GM18873 (cell line): Measurements from ENCODE around the gene DGAT2.
A peak's percentile ranks its signal among the peaks of the same experiment; 100 is the strongest.
"Not testable (repeated sequence)": the region's sequence is repeated elsewhere in the genome, so short reads cannot be mapped to it uniquely, and the experiment has no call there.

Experiments
- ATAC-seq: cut with Tn5 transposase; IDR thresholded peaks from one replicate; pipeline ENCODE4 v1.9.1; 2021; ENCODE audit warnings: mild to moderate bottlenecking, moderate library complexity, moderate number of reproducible peaks; ENCODE audit not compliant: unreplicated experiment, low FRiP score

The DGAT2 gene

DNA sequence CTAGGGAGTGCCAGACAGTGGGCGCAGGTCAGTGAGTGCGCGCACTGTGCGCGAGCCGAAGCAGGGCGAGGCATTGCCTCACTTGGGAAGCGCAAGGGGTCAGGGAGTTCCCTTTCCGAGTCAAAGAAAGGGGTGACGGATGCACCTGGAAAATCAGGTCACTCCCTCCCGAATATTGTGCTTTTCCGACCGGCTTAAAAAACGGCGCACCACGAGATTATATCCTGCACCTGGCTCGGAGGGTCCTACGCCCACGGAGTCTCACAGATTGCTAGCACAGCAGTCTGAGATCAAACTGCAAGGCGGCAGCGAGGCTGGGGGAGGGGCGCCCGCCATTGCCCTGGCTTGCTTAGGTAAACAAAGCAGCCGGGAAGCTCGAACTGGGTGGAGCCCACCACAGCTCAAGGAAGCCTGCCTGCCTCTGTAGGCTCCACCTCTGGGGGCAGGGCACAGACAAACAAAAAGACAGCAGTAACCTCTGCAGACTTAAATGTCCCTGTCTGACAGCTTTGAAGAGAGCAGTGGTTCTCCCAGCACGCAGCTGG is 19.8 kb upstream of the DGAT2 start:
- ATAC-seq: not testable (repeated sequence)

GRCh38 chr11:75754933-75755332 is 13.6 kb upstream of the DGAT2 start:
- not testable (repeated sequence) for ATAC-seq

DNA sequence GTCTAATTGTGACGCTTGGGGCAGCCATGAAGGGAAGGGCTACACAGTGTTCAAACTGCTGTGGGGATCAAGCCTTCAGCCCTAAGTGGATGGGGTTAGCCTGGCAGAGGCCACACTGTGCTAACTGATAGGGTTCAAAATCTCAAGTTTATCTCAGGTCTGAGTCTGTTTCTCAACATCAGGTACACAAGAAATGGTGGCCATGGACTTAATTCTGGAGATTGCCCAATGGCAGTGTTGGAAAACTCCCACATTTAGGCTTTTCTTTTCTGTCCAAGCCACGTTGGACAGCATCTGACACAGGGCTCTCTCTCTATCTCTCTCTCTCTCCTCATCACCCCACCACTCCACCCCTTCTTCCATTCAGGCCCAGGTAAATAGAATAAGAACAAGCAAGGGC is 10.9 kb upstream of the DGAT2 start:
- no peak for ATAC-seq

DNA sequence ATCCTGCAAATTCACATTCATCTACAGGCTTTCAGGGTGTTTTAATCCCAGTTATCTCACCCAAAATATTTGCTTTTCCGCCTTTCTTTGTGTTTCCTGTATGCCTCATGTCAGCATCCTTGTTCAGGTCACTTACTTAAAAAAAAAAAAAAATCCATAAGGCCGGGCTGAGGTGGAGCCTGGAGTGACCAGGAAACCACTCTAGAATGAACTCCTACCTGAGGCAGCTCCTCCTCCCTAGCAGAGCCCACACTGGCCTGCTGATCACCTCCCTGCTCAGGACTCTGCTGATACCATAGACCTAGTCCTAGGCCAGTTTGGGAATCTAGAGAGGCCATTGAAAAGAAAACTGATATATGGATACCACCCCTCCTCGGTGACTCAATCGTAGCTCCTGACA is 8.7 kb upstream of the DGAT2 start:
- ATAC-seq: no peak

GRCh38 chr11:75760243-75760642 is 8.3 kb upstream of the DGAT2 start:
- no peak for ATAC-seq

DNA sequence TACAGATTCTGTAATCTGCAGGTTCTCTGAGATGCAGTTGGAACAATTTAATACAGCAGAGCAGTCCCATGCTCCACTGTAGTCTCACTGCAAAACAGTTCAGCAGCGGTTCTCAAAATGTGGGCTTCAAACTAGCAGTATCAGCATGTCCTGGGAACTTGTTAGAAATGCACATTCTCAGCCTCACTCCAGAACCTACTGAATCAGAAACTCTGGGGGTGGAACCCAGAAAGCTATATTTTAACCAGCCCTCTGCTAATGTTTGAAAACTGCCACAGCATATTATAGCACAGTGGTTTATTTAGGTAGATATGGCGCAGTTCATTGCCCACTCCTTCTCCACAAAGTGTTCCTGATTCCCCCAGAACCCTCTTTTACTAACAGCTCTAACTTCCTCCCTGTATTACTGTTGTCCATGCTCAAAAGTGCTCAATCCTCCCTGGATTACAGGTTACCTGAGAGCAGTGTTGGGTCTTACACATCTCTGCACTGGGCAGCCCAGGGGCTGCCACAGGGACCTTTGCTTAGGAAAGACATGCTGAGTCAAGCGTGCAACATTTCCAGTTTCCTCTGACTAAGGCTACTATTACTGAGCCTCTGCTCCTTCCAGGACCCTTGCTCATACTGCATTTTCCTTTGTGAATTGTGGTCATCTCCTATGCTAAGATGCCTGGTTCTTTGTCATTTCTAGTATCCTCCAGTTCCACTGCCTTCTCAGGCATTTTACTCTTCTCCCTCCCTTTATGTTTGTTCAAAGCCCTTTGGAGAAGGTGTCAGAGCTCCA is 7.7 kb upstream of the DGAT2 start:
- no peak for ATAC-seq

DNA sequence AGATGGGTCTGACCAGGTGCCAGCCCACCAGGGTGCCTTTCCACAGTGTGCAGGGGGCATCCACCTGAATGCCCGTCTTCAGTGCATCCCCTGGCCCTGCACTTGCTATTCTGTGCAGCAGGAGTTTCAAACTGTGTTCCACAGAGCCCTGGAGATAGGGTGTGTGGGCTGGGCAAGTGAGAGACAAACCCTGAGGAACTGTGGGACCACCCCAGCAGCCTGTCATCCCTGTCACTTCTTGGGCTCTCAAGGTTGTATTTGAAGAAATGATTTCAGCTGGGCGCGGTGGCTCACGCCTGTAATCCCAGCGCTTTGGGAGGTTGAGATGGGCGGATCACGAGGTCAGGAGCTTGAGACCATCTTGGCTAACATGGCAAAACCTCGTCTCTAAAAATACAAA is 6.4 kb upstream of the DGAT2 start:
- no peak for ATAC-seq

- no peak for ATAC-seq
Observed at GRCh38 chr11:75762885-75763284, 5.7 kb upstream of the DGAT2 start.

GRCh38 chr11:75763846-75764245 is 4.7 kb upstream of the DGAT2 start:
- no peak for ATAC-seq

GRCh38 chr11:75765116-75765515 is 3.5 kb upstream of the DGAT2 start:
- no peak for ATAC-seq

GRCh38 chr11:75766443-75767227 is 1.9 kb upstream of the DGAT2 start:
- no peak for ATAC-seq

- no peak for ATAC-seq
Observed at GRCh38 chr11:75767228-75767572, 1.4 kb upstream of the DGAT2 start.

- ATAC-seq: no peak
Observed at GRCh38 chr11:75767793-75768111, 826 bp upstream of the DGAT2 start.

- ATAC-seq: no peak
Observed at GRCh38 chr11:75768909-75769771, 562 bp downstream of the DGAT2 start.

DNA sequence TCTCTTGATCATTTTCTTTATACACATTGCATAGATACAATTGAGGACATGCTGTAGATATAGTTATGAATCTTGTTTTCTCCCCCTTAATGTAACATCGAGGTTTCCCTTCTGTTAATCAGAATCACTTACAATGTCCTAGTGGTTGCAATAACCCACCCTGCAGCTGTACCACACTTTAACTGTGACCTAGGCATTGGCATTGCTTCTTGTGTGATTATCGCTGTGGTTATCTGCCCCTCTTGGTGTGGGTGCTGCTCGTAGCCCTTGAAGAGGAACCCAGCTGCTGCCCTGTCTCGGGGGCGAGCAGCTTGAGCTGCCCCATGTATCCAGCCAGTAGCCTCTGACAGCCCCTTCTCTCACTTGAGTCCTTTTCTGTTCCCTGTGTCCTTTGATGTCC is 1.5 kb downstream of the DGAT2 start:
- ATAC-seq: no peak

DNA sequence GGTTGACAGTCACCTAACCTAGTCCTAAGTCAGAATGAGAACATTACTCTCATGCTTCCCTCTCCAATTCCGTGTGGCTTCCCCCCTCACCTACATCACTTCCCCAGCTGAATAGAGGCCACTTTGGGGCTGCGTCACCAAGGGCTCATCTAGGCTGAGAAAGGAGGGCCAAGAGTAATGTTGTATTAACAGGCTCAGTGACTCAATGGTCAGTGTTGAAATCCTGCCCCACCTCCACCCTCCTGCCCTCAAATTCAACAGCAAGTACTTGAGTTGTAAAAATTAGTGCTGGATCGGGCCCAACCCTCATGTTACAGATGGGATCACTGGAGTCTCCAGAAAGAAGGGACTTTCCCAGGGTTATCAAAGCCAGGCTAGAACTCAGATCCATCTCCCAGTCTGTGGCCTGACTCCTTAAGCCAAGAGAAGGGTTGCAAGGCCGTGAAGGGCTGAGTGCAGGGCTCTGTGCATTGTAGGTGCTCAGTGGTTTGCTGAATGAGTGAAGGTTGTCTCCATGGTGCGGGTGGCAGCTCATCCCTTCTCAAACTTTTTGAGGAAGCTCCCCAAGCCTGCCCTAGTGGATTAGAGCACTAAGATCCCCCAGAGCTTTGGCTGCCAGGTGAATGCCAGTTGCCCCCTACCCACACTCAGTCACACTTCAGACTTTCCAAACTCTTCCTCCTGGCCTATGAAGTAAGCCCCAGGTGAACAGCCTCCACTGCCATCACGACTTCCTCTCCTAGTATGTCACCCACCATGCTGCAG is 3.2 kb downstream of the DGAT2 start:
- no peak for ATAC-seq

GRCh38 chr11:75773595-75774353 is 5.2 kb downstream of the DGAT2 start:
- peak; percentile 80 for ATAC-seq

- no peak for ATAC-seq
Observed at GRCh38 chr11:75775056-75775455, 6.5 kb downstream of the DGAT2 start.

DNA sequence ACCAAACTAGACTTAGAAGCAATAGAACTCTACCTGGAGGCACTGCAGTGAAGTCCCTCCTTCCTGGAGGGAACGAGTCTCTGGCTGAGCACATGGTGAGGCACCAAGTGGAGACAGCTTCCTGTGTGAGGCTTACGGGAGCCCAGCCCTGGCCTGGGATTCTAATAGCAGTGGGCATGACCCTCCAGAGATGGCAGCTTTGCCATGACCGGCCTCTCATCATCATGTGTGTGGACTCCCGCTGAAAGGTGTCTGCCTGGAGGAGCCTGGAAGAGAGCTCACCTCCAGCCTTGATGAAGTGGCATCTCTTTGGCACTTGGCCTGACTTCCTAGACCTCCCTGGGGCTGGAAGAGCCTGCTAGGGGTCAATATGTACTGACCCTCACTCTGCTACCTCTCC is 8.0 kb downstream of the DGAT2 start:
- no peak for ATAC-seq
